Fibroblast of the aortic adventitia (primary cell): ENCODE data around the gene C5orf46. TPM values are rescaled to one million over a fixed set of nuclear protein-coding genes. Genes with fewer than 3 reads are reported as not detected.
"Not testable (repeated sequence)": the region's sequence is repeated elsewhere in the genome, so short reads cannot be mapped to it uniquely, and the experiment has no call there.

ENCODE experiments used
- DNase-seq: peaks from one replicate; pipeline ENCODE4 v3.0.0-alpha.2; 2010; ENCODE audit warnings: low read depth
- H3K4me3 ChIP-seq: 2 replicates; pipeline ENCODE4 v1.5.1; 2011; ENCODE audit warnings: low read depth, mild to moderate bottlenecking, control low read depth, low read length, moderate library complexity
- total RNA-seq: library from RNA; depleted of rRNA; stranded (reverse); fragments of >200 nt; gene quantifications from 2 replicates; pipeline ENCODE4 v1.2.3, GENCODE V29; 2012; ENCODE audit warnings: low replicate concordance
- TF ChIP-seq, protein P1 (sequence below): IDR thresholded peaks from 2 replicates; pipeline ENCODE4 v1.5.1; 2011; ENCODE audit warnings: mild to moderate bottlenecking, low read length, control low read depth, inconsistent platforms; ENCODE audit not compliant: insufficient read depth

Gene C5orf46
- total RNA-seq, 1 donor = not detected

DNA sequence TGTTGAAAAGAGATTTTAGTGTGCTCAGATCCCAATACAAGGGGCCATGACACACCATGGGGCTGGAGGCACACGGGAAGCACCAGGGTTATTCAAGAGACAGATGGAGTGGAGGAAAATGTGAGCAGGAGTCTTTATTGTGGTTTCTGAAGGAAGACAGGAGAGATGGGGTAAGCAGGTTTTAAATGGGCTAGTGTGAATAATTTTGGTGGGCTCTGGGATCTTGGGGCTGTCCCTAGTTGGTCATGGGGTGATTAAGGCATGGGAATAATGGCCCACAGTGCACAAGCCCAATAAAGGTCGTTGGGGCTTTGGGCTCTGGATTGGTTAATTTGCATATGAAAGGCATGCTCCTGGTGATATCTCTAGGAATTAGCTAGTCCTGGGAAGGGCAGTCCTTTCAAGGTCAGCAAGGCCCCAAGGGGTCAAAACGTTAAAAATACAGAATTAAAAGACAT, 31.4 kb downstream of the C5orf46 start:
- TF ChIP-seq, protein P1, sequence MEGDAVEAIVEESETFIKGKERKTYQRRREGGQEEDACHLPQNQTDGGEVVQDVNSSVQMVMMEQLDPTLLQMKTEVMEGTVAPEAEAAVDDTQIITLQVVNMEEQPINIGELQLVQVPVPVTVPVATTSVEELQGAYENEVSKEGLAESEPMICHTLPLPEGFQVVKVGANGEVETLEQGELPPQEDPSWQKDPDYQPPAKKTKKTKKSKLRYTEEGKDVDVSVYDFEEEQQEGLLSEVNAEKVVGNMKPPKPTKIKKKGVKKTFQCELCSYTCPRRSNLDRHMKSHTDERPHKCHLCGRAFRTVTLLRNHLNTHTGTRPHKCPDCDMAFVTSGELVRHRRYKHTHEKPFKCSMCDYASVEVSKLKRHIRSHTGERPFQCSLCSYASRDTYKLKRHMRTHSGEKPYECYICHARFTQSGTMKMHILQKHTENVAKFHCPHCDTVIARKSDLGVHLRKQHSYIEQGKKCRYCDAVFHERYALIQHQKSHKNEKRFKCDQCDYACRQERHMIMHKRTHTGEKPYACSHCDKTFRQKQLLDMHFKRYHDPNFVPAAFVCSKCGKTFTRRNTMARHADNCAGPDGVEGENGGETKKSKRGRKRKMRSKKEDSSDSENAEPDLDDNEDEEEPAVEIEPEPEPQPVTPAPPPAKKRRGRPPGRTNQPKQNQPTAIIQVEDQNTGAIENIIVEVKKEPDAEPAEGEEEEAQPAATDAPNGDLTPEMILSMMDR = no peak
- no peak overlapping the region for H3K4me3 ChIP-seq
- no peak for DNase-seq

DNA sequence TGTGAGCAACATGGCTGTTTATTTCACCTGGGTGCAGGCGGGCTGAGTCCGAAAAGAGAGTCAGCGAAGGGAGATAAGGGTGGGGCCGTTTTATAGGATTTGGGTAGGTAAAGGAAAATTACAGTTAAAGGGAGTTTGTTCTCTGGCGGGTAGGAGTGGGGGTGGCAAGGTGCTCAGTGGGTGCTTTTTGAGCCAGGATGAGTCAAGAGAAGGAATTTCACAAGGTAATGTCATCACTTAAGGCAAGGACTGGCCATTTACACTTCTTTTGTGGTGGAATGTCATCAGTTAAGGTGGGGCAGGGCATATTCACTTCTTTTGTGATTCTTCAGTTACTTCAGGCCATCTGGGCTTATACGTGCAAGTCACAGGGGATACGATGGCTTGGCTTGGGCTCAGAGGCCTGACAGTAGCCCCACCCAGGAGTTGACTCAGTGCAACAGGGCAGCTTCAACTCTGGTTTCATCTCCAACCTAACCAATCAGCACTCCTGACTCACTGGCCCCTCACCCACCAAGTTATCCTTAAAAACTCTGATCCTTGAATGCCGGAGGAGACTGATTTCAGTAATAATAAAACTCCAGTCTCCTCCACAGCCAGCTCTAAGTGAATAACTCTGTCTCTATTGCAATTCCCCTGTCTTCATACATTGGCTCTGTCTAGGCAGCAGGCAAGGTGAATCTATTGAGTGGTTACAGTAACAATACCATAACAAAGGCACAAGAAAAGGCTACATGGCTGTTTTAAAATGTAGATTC, 32.0 kb downstream of the C5orf46 start:
- not testable (repeated sequence) for H3K4me3 ChIP-seq, DNase-seq

- DNase-seq = not testable (repeated sequence)
Observed at GRCh38 chr5:147872744-147873435, 33.4 kb downstream of the C5orf46 start.

GRCh38 chr5:147871980-147872549, 34.3 kb downstream of the C5orf46 start:
- not testable (repeated sequence) for H3K4me3 ChIP-seq, DNase-seq

More at GRCh38 chr5:147872744-147873435, 33.4 kb downstream of the C5orf46 start:
- H3K4me3 ChIP-seq = not testable (repeated sequence)

GRCh38 chr5:147869892-147870291, 36.4 kb downstream of the C5orf46 start:
- H3K4me3 ChIP-seq, DNase-seq: not testable (repeated sequence)

GRCh38 chr5:147869112-147869511, 37.2 kb downstream of the C5orf46 start:
- TF ChIP-seq, protein P1 = no peak
- no peak overlapping the region for H3K4me3 ChIP-seq
- no peak for DNase-seq

GRCh38 chr5:147863454-147864158, 42.7 kb downstream of the C5orf46 start:
- TF ChIP-seq, protein P1 = no peak
- DNase-seq = no peak

GRCh38 chr5:147860641-147861025, 45.7 kb downstream of the C5orf46 start:
- DNase-seq = no peak
- H3K4me3 ChIP-seq = no peak overlapping the region
- TF ChIP-seq, protein P1 = no peak

More at GRCh38 chr5:147863454-147864158, 42.7 kb downstream of the C5orf46 start:
- no peak overlapping the region for H3K4me3 ChIP-seq
